K562 (cell line): Measurements from ENCODE around the gene UCHL5. TPM values are rescaled to one million over a fixed set of nuclear protein-coding genes. Genes with fewer than 3 reads are reported as not detected.

Experiments
- ASH1L ChIP-seq: fragments of 450-650 bp; IDR thresholded peaks from 2 replicates; pipeline ENCODE4 v1.6.1; 2018; ENCODE audit warnings: borderline replicate concordance, mild to moderate bottlenecking, low read depth; ENCODE audit not compliant: partially characterized antibody
- BRD9 ChIP-seq: fragments of 450-650 bp; IDR thresholded peaks from 2 replicates; pipeline ENCODE4 v1.6.1; 2018; ENCODE audit warnings: low read depth; ENCODE audit not compliant: partially characterized antibody
- C11orf30 ChIP-seq: fragments of 450-650 bp; IDR thresholded peaks from 2 replicates; pipeline ENCODE4 v1.6.1; 2016; ENCODE audit warnings: low read depth, mild to moderate bottlenecking
- CHAMP1 ChIP-seq: fragments of 450-650 bp; IDR thresholded peaks from 2 replicates; pipeline ENCODE4 v1.6.1; 2016; ENCODE audit warnings: mild to moderate bottlenecking
- ELF4 ChIP-seq: fragments of 450-650 bp; formaldehyde crosslinking; IDR thresholded peaks from 2 replicates; pipeline ENCODE4 v1.4.0; 2022; ENCODE audit warnings: missing genetic modification characterization
- ESRRB ChIP-seq: fragments of 250-450 bp; sonication (Bioruptor Pico); IDR thresholded peaks from 2 replicates; pipeline ENCODE4 v1.5.0; 2020; ENCODE audit warnings: mild to moderate bottlenecking, moderate library complexity, borderline replicate concordance
- ETS1 ChIP-seq: conservative IDR thresholded peaks from 2 replicates; pipeline ENCODE4 v1.6.1; 2011; ENCODE audit warnings: low read depth, mild to moderate bottlenecking, low read length; ENCODE audit not compliant: control insufficient read depth
- FOXP1 ChIP-seq: sonication (generic); formaldehyde crosslinking; IDR thresholded peaks from 2 replicates; pipeline ENCODE4 v1.8.0; 2022; ENCODE audit warnings: mild to moderate bottlenecking, missing genetic modification reagents
- IRF1 ChIP-seq: sonication (generic); formaldehyde crosslinking; IDR thresholded peaks from 2 replicates; pipeline ENCODE4 v1.8.0; 2022; ENCODE audit warnings: missing genetic modification reagents, mild to moderate bottlenecking, borderline replicate concordance
- MAFG ChIP-seq: fragments of 450-650 bp; conservative IDR thresholded peaks from 2 replicates; pipeline ENCODE4 v1.6.1; 2016; ENCODE audit warnings: missing genetic modification characterization, missing compliant biosample characterization
- MIER1 ChIP-seq: fragments of 450-650 bp; IDR thresholded peaks from 2 replicates; pipeline ENCODE4 v1.6.1; 2016; ENCODE audit warnings: antibody characterized with exemption, mild to moderate bottlenecking, low read depth
- MYC ChIP-seq, 2 experiments: fragments of 250-450 bp in 1 of 2; sonication (Bioruptor Pico) in 1 of 2; IDR thresholded peaks; 2 replicates each; pipeline versions ENCODE4 v1.5.1 to v1.6.1; 2012 to 2021; ENCODE audit warnings: low read depth in 2 of 2, borderline replicate concordance in 1 of 2, improper control_type of control experiment in 1 of 2, low read length in 1 of 2, mild to moderate bottlenecking in 1 of 2, moderate library complexity in 1 of 2
- NR3C1 ChIP-seq: sonication (generic); formaldehyde crosslinking; IDR thresholded peaks from 2 replicates; pipeline ENCODE4 v1.8.1; 2022; ENCODE audit warnings: missing genetic modification reagents
- NUFIP1 ChIP-seq: fragments of 450-650 bp; IDR thresholded peaks from 2 replicates; pipeline ENCODE4 v1.6.1; 2018; ENCODE audit not compliant: partially characterized antibody
- PREB ChIP-seq: sonication (generic); formaldehyde crosslinking; IDR thresholded peaks from 2 replicates; pipeline ENCODE4 v1.8.1; 2023; ENCODE audit warnings: mild to moderate bottlenecking, missing genetic modification reagents
- RFX7 ChIP-seq: fragments of 250-450 bp; sonication (Bioruptor Pico); IDR thresholded peaks from 2 replicates; pipeline ENCODE4 v1.5.1; 2021; ENCODE audit warnings: mild to moderate bottlenecking
- SP1 ChIP-seq: sonication (generic); formaldehyde crosslinking; IDR thresholded peaks from 2 replicates; pipeline ENCODE4 v1.8.1; 2022; ENCODE audit warnings: mild to moderate bottlenecking, missing genetic modification reagents
- SREBF2 ChIP-seq: sonication (generic); formaldehyde crosslinking; IDR thresholded peaks from 2 replicates; pipeline ENCODE4 v1.4.0; 2020; ENCODE audit warnings: mild to moderate bottlenecking, missing genetic modification reagents
- TRIM24 ChIP-seq, 2 experiments: fragments of 450-650 bp; IDR thresholded peaks; 2 replicates each; pipeline ENCODE4 v1.6.1; 2016
- ZNF449 ChIP-seq: fragments of 250-450 bp; sonication (Bioruptor Pico); IDR thresholded peaks from 2 replicates; pipeline ENCODE4 v1.8.0; 2022; ENCODE audit warnings: moderate library complexity, mild to moderate bottlenecking, inconsistent platforms
- ZNF76 ChIP-seq: fragments of 250-450 bp; sonication (Bioruptor Pico); IDR thresholded peaks from 2 replicates; pipeline ENCODE4 v1.4.0; 2020; ENCODE audit warnings: mild to moderate bottlenecking, moderate library complexity, borderline replicate concordance
- polyA plus RNA-seq, 8 experiments: library from polyadenylated mRNA; depleted of rRNA in 4 of 8; stranded (reverse) in 5 of 8; unstranded in 3 of 8; fragments of >200 nt; fragmentation: Nextera tagmentation in 2 of 8; fragmentation: Illumina TruSeq in 1 of 8; extraction: Ambion mirVana in 2 of 8; extraction: Trizol in 1 of 8; gene quantifications; 2 replicates each; pipeline versions ENCODE4 v1.2.1 to v1.2.3, GENCODE V29; 2011 to 2014; ENCODE audit warnings: inconsistent platforms in 1 of 8, missing spikeins in 1 of 8
- total RNA-seq, 7 experiments: library from RNA; depleted of rRNA in 6 of 7; stranded (reverse); fragments of >200 nt in 6 of 7; fragmentation: Illumina TruSeq in 2 of 7; extraction: Trizol in 2 of 7; gene quantifications; 2 replicates each; pipeline versions ENCODE4 v1.2.1 to v1.2.3, GENCODE V29; 2011 to 2021; ENCODE audit warnings: low replicate concordance in 1 of 7

Gene UCHL5
- total and polyA plus RNA-seq, 9 of the 15 experiments (the other 6 are each of a cell fraction or from before 2014, with no cell fraction given): 61.0 to 206 (median 122) TPM

- TF ChIP-seq ZNF449 (CRISPR knock-in tag): no peak
- peak; percentile 97 for TF ChIP-seq ELF4 (CRISPR knock-in tag)
- TF ChIP-seq BRD9: peak; percentile 73
- TF ChIP-seq CHAMP1: peak; percentile 98
- no peak for TF ChIP-seq ZNF76 (CRISPR knock-in tag)
- no peak for TF ChIP-seq ETS1
- TF ChIP-seq FOXP1 (CRISPR knock-in tag): no peak
- TF ChIP-seq MYC (IDR thresholded peaks at IDR 0.05; ENCODE audit: low read depth, low read length): no peak
- no peak for TF ChIP-seq MYC (CRISPR knock-in tag; IDR thresholded peaks at IDR 0.05; ENCODE audit: borderline replicate concordance, low read depth)
- peak; percentile 97 for TF ChIP-seq C11orf30
- TF ChIP-seq PREB (CRISPR knock-in tag): no peak
- TF ChIP-seq IRF1 (CRISPR knock-in tag): no peak
- no peak for TF ChIP-seq ESRRB
- no peak for TF ChIP-seq ASH1L
- 0 out of 2 replicates have a peak, but pooled peaks have one; percentile 64 for TF ChIP-seq MIER1
- no peak for TF ChIP-seq RFX7 (CRISPR knock-in tag)
- 0 out of 2 replicates have a peak, but pooled peaks have one; percentile 33 for TF ChIP-seq SP1 (CRISPR knock-in tag)
- peak; percentile 97 to 98 for TF ChIP-seq TRIM24 (IDR thresholded peaks at IDR 0.05)
- no peak for TF ChIP-seq NR3C1 (CRISPR knock-in tag)
- TF ChIP-seq NUFIP1: no peak
- TF ChIP-seq SREBF2 (CRISPR knock-in tag): no peak
- peak; percentile 97 for TF ChIP-seq MAFG (tag)
These were observed 72.9 kb downstream of the UCHL5 start (continued) for GRCh38 chr1:192986110-192986747.
